ENCODE measurements around the gene SAMD1.
A peak's percentile ranks its signal among the peaks of the same experiment; 100 is the strongest.
"Not testable (repeated sequence)": the region's sequence is repeated elsewhere in the genome, so short reads cannot be mapped to it uniquely, and the experiment has no call there.

SAMD1 gene

DNA sequence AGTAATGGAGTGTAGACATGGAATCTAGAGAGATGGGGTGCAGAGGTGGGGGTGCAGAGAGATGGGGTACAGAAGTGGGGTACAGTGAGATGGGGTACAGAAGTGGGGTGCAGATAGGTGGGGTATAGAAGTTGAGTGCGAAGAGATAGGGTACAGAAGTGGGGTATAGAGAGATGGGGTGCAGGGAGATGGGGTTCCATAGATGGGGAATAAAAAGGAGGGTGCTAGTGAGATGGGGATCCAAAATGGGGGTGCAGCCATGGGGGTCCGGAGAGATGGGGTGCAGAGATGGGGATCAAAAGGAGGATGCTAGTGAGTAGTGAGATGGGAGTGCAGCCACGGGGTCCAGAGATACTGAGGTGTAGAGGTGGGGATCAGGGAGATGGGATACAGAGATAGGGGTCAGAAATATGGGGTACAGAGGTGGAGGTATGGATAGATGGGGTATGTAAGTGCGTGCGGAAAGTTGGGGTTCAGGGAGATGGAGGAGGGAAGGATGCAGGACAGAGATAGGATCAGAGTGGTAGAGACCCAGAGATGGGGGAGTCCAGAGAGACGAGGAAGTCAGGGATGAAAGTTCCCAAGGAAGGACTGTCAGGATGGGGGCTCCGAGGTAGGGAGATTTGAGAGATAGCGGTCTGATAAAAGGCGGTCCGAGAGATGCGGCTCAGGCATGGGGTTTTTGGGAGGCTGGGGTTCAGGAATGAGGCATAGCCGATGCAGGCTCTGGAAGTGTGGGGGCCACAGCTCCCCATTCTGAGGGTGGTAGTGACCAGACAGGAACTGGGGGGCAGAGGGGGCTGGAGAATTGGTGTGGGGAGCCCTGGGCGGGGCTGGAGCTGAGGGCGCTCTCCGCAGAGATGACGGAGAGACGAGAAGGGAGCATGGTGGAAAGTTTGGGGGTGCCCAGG is 32.1 kb downstream of the SAMD1 start:
- DNase-seq, result no peak

DNA sequence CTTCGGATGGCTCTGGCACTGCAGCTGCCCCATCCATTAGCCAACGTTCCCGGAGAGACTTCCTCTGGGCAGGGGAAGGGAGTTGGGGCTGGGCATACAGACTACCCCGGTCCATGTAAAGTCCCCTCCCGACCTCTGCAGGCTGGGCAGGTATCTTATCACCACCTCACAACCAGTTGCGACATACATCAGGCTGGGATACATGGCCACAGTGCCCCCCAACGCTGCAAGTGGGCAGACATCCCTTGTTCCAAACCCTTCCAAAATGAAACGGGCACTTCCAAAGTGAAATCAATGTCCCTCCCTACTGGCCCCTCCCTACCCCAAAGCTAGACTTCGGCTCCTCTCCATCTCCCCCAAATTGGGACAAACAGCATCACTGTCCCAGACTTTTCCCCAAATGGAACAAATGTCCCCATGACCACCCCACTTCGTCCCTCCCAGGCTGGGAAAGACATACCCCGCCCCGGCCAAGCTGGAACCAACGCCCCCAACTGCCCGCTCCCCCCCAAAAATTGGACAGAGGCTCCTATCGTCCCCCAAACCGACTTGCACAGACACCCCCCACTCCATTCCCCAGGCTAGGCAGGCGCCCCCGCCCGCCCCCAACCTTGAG is 33.7 kb downstream of the SAMD1 start:
- no peak for DNase-seq

DNA sequence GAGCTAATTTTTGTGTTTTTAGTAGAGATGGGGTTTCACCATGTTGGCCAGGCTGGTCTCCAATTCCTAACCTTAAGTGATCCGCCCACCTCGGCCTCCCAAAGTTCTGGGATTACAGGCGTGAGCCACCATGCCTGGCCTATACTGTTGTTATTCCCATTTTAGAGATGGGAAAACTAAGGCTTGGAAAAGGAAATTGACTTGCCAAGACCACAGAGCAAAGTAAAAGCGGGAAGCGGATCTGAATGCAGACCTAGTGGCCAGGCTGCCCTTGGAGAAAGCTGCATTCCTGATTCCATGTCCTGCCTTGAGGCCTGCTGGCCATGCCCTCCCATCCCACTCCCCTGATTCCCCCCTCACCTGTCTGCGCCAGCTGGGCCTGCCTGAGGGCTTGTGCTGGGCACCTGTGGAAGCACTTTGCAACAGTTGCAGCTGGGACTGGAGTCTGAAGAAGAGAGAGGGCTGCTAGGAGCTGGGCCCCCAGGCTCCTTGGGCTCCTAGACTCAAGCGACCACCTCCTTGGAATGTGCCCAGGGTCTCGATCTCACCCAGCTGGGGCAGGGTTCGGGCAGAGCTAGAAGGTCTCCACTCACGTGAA is 34.4 kb downstream of the SAMD1 start:
- DNase-seq, result no peak

DNA sequence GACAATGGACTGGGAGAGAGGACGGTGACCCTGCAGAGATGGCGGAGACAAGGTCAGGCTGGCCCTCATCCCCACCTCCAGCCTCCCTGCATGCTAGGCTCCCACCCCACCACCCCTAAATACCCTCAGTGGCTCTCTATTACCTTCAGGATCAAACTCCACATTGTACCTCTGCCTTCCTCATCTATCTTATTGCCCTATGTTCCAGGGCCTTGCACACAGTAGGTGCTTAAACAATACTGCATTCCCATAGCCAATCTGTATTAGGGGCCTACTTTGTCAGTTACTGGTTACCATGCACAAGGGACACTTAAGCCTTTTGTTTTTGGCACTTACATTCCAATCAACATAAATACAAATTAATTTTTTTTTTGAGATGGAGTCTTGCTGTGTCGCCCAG is 35.2 kb downstream of the SAMD1 start:
- no peak for DNase-seq

DNA sequence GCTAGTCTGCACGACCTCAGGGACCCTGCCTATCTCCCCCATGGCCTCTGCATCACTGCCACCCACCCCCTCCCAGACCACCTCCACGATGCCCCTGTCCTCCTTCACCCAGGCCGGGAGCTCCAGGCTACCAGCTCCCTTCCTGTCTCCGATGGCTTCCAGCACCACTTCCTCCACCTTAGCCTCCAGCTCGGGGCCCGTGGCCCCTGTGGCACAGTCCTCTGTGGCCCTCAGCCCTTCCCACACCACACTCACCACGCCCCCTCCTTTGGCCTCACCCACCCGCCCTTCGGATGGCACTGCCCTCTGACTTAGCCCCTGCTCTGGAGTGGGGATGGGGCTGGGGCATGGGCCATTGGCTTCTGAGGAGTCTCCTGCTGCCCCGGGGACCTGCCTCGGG is 35.8 kb downstream of the SAMD1 start:
- no peak for DNase-seq

- no peak for DNase-seq
These were observed 36.5 kb downstream of the SAMD1 start for GRCh38 chr19:14054099-14054498.

GRCh38 chr19:14053500-14053899 is 37.1 kb downstream of the SAMD1 start:
- DNase-seq, result no peak

GRCh38 chr19:14053032-14053431 is 37.5 kb downstream of the SAMD1 start:
- no peak for DNase-seq

GRCh38 chr19:14052470-14052869 is 38.1 kb downstream of the SAMD1 start:
- no peak for DNase-seq

GRCh38 chr19:14051980-14052379 is 38.6 kb downstream of the SAMD1 start:
- DNase-seq, result no peak

DNA sequence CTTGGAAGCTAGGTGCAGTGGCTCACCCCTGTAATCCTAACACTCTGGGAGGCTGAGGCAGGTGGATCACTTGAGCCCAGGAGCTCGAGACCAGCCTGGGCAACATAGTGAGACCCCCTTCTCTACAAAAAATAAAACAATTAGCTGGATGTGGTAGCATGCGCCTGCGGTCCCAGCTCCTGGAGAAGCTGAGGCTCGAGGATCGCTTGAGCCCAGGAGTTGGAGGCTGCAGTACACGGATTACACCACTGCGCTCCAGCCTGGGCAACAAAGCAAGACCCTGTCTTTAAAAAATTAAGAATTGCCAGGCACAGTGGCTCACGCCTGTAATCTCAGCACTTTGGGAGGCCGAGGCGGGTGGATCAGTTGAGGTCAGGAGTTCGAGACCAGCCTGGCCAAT is 39.6 kb downstream of the SAMD1 start:
- not testable (repeated sequence) for DNase-seq

DNA sequence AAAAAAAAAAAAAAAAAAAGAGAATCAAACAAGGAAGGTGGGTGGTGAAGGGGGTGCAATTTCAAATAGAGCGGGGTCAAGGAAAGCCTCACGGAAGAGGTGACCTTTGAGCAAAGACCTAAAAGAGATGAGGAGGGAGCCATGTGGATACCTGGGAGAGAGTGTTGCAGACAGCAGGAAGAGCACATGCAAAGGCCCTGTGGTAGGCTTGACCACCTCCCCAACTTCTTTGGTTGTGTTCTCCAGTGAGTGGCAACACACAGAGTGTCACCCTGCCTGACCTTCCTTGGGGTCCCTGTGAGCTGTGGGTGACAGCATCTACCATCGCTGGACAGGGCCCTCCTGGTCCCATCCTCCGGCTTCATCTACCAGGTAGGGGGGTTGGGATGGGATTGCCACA is 40.0 kb downstream of the SAMD1 start:
- no peak for DNase-seq

GRCh38 chr19:14048443-14049153 is 42.0 kb downstream of the SAMD1 start:
- DNase-seq, result peak; percentile 80

GRCh38 chr19:14047866-14048265 is 42.7 kb downstream of the SAMD1 start:
- DNase-seq, result not testable (repeated sequence)

GRCh38 chr19:14042659-14043608 is 47.6 kb downstream of the SAMD1 start:
- peak; percentile 62 for DNase-seq

DNA sequence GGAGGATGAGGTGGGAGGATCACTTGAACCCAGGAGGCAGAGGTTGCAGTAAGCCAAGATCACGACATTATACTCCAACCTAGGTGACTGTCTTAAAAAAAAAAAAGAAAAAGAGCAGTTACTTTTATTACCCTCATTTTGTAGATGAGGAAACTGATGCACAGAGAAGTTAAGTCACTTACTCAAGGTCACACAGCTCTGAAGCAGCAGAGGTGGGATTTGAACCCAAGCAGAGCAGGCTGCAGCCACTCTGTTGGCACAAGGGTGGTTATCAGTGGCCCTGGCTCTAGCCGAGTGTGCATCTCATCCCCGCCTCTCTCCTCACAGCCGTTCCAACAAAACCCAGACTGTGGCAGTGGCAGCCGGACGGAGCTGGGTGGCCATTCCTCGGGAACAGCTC is 51.4 kb downstream of the SAMD1 start:
- no peak for DNase-seq
